HG02798 (cell line): ENCODE results near the gene MMP20.
"Not testable (repeated sequence)": the region's sequence is repeated elsewhere in the genome, so short reads cannot be mapped to it uniquely, and the experiment has no call there.

ENCODE experiments used
- ATAC-seq: cut with Tn5 transposase; IDR thresholded peaks from one replicate; pipeline ENCODE4 v1.9.1; 2021; ENCODE audit warnings: mild to moderate bottlenecking; ENCODE audit not compliant: unreplicated experiment, poor library complexity

MMP20 gene, protein sequence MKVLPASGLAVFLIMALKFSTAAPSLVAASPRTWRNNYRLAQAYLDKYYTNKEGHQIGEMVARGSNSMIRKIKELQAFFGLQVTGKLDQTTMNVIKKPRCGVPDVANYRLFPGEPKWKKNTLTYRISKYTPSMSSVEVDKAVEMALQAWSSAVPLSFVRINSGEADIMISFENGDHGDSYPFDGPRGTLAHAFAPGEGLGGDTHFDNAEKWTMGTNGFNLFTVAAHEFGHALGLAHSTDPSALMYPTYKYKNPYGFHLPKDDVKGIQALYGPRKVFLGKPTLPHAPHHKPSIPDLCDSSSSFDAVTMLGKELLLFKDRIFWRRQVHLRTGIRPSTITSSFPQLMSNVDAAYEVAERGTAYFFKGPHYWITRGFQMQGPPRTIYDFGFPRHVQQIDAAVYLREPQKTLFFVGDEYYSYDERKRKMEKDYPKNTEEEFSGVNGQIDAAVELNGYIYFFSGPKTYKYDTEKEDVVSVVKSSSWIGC

DNA sequence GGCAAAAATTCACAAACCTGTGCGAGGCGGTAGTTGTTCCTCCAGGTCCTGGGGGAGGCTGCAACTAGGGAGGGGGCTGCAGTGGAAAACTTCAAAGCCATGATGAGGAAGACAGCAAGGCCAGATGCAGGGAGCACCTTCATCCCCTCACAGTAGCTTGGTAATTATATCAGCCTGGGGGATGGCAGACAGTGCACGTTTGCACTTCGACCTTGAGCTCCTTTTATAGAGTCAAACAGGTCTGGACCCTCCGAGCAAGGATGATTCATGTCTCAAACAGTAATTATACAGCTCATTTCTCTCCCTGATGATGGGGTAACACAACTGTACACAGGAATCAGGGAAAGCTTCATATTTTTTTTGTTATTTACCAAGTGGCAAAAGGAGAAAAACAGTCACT is at the start of gene MMP20:
Gene MMP20 (minus strand): TSS at position 156 of the 400 bp plus-strand sequence. CDS start 13 bp downstream, at position 143.
- ATAC-seq = no peak

DNA sequence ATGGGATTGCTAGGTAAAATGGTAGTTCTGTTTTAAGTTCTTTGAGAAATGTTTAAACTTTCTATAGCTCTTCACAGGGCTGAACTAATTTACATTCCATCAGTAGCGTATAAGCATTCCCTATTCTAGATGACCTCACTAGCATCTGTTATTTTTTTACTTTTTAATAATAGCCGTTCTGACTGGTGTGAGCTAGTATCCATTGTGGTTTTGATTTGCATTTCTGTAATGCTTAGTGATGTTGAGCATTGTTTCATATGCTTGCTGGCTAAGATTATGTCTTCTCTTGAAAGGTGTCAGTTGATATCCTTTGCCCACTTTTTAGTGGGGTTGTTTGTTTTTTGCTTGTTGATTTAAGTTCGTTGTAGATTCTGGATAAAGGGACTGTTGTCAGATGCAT is 44.5 kb upstream of the MMP20 start:
- ATAC-seq = peak; percentile 81

DNA sequence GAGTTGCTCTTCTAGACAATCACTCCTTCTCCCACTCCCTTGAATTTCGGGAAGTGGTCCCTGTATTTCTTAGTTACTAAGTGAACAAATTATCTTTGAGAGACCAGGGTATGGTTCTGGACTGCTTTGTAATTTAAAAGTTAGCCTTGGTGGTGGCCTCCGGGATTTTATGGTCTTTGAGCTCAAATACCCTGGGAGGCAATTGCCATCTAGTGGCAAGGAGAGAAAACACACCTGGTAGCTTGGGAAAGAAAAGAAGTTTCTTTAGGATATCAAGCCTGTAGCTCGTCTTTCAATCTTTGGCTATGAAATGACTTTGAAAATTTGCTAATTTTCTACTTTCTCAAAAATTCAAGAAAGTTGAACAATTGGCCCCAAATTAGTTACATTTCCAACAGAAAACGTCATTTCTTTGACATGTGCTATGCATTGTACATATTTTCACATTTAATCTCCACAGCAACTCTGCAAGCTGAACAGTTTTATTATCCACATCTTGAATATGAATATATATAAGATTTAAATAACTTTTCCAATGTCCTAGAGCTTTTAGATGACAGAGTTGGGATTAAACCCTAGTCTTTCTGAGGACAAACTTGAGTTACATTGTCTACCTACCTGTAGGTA is 41.3 kb upstream of the MMP20 start:
- peak; percentile 56 for ATAC-seq

DNA sequence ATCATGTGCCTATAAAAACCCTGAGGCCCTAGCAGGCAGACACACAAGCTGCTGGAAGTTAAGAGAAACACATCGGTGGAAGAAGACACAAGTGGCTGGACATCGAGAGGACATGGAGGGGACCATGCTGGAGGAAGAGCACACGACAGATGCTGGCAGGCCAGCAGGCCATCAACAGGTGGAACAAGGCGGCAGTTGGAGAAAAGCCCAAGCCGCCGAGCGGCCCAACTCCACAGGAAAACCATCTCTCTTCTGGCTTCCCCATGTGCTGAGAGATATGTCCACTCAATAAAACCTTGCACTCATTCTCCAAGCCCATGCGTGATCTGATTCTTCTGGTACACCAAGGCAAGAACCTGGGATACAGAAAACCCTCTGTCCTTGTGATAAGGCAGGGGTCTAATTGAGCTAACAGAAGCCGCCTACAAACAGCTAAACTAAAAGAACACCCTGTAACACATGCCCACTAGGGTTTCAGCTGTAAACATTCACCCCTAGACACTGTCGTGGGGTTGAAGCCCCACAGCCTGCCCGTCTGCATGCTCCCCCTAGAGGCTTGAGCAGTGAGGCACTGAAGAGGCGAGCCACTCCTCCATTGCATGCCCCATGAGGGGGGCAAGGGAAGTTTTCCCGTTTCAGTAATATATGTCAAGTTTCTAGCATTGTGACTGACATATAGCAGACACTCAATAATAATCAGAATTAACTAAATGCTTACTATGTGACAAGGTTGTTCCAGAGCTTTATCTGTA is 39.0 kb upstream of the MMP20 start:
- no peak for ATAC-seq

DNA sequence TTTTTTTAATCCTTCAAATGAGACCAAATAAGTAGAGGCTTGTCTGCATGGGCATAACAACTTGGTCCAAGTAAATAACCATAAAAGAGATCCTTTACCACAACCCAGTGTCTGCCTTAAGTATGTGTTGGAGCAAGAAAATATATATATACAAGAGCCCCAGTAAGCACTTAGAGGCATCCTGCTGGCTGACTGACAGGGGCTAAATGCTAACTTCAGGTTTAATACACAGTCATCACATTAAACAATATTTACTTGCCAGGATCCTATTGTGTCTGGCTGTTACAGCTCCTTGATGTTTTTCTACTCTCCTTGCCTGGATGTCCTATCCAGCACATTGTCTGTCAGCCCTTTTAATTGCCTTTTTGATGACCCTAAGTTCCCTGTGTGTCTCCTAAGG is 37.5 kb upstream of the MMP20 start:
- no peak for ATAC-seq

DNA sequence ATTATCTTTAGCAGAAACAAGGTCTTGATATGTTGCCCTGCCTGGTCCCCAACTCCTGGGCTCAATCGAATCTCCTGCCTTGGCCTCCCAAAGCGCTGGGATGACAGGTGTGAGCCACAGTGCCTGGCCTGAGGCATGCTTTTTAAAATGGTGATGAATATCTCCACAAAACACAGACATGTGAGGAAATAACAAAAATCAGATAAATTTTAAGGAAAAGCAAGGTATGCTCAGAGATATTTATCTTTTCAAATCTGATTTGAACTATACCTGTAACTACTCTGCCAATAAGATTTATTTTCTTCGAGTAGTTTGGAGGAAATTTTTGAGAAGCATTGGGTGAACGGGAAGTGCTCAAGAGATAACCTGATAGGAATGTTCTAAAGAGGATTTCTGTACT is 35.9 kb upstream of the MMP20 start:
- ATAC-seq = no peak

DNA sequence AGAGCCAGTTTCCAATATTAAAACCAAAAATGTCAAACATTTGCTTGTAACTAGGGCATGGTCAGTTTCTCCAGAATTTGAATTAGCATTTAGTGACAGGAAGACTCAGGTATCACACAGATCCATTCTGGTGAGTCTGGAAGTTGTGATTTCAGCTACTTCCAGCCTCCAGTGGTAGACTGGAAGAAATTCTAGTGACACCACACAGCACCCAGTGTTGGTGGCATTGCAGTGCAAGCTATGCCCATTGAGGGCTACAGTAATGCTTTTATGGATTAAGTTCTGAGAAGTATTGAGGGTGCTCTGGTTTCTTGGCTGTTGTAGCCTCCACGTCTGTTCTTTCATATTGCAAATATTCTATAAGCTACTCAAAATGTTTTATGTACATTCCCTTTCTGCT is 31.4 kb upstream of the MMP20 start:
- ATAC-seq = no peak

DNA sequence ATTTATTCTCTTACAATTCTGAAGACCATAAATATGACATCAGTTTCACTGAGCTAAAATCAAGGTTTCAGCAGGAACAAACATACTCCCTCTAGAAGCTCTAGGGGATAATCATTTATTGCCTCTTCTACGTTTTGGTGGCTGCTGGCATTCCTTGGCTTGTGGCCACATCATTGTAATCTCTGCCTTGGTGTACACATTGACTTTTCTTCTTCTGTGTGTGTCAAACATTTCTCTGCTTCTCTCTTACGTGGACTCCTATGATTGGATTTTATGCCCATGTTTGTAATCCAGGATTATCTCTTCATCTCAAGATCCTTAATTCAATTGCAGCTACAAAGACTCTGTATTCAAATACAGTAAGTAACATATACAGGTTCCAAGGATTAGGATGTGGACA is 30.4 kb upstream of the MMP20 start:
- no peak for ATAC-seq

DNA sequence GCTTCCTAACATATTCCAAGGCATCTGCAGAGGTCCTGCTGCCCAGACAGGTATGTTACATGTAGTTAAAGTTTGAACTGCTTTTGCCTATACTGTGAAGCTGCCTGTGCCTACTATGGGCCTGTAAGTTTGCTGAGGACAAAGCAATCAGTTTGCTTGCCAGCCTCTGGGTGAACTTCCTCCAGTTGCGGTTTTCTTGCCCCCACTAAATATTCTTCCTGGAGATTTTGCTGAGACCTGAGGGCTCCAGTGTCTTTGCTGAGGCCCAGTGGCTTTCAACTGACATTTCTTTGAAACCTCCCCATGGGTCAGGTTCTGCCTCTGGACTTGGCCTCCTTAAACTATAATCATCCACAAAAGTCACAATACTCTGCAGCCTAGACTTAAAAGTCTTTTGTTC is 29.6 kb upstream of the MMP20 start:
- no peak for ATAC-seq

DNA sequence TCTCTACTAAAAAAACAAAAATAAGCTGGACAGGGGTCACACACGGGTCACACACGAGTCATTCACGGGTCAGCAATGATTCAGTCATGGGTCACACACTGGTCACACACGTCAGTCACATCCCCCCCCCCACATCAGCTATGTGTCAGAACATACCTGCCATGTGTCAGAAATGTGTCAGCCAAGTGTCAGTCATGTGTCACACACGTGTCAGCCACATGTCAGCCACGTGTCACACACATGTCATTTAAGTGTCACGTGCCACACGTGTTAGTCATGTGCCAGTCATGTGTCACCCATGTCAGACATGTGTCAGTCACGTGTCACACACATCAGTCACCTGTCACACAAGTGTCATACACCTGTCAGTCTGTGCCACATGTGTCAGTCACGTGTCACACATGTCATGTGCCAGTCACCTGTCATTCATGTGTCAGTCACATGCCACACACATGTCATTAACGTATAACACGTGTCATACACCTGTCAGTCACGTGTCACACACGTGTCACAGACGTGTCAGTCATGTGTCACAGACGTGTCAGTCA is 28.7 kb upstream of the MMP20 start:
- no peak for ATAC-seq

DNA sequence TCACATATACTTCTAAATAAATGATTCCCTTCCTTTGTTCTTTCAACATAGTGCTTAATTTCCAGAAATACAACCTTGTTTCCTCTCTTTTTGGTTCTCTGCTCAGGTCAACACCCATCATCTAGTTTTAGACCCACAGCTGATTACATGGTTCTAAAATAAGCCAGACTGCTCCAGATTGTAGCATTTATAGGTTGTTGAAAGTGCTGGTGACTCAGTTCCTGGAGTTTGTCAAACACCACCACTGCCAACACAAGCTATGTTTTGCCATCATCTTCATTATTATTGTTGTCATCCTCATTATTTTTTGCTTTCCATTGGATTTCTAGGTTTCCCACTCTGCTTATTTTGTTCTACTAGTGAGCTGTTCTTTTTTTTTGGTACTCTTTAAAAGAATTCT is 22.3 kb upstream of the MMP20 start:
- ATAC-seq = no peak

DNA sequence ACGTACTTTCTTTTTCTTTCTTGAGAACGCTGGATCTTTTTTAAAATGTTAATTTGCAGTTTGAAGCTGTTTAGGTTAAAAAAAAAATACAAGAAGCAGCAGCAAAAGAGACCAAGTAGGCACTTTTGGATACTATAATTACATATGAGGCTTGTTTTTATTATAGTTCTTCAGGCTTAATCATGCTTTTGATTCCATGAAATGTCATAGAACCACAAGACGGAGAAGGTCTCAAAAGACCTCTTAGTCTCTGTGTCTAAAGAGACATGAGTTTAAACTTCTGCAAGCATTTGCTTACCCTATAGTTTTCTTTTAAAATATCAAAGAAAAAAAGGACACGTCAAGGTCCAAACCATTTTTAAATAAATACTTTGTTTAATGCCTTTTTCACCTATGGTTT is 18.8 kb upstream of the MMP20 start:
- no peak for ATAC-seq

DNA sequence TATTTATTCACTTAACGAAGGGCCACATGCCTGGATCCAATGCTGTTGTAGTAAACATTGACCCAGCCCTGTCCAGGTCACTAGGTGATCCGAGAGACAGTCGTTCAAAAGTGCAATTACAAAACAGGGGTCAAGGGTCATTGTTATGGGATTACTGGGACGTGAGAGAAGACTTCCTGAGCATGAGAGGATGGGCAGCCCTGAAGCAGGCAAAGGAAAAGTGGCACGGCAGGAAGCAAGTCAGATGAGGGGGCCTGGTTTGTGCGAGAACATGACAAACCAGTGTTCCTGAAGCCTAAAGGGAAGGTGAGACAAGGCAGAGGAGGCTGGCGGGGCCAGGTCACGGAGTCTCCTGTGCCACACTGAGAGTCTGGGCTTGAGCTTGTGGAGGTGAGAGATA is 15.8 kb upstream of the MMP20 start:
- no peak for ATAC-seq

DNA sequence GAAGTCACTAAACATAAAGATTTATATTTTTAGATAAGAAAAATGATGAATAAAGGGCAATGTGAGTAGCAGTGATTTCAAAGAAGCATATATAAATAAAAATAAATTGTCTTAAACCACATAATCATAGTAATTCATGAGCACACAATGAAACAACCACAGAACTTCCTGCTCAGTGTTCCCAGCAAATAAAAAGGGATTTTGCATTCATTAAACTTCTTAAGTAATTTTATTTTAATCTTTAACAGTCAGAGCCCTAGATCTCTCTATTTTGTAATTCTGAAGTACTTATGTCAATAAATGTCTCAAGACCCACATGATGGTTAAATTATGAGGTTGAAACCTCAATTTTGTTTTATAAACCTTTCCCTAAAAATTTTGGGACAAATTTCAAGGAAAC is 14.5 kb upstream of the MMP20 start:
- ATAC-seq = no peak

DNA sequence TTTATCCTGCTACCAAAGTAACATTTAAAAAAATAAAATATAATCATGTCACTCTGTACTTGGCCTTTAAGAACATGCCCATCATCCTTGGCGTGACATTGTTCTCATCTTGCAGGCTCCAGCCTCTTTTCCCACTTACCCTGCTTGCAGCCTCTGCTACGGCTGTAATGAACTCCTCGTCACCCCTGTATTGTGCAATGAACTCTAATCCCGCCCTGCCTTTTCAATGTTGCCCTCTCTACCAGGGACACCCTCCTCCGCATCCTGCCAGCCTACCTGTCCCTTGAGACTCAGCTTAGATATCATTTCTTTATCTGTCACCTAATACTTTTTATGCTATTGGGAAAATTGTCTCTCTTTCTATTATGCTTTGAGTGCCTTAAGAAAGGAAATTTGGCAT is 12.6 kb upstream of the MMP20 start:
- no peak for ATAC-seq

DNA sequence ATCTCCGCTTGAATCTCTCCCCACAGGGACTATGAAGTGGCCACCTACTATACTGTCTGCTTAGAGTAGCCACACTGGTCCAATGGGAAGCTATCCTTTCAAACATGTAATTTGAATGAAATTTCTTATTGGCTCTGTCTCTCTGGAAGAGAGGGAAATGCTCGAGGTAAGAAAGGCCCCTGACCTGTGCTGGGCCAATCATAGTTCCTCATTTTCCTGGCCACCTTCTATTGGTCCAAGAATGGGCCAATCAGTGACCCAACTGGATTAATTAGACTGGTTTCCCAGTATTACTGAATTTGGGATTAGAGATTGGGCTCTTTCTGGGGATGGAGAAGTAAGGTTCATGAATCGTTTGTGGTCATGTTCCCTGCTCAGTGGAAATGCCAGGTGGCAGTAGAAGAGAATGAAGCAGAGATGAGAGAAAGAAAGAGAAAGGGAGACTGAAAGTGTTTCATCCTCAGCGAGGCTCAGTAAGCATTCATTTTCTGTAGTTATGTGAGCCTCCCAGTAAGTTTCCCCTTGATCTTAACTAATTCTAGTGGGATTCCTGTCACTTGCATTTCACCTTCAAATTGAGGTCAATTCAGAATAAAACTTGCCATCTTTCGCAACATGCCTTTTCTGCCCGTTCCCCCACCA is 8.4 kb upstream of the MMP20 start:
- peak; percentile 63 for ATAC-seq

DNA sequence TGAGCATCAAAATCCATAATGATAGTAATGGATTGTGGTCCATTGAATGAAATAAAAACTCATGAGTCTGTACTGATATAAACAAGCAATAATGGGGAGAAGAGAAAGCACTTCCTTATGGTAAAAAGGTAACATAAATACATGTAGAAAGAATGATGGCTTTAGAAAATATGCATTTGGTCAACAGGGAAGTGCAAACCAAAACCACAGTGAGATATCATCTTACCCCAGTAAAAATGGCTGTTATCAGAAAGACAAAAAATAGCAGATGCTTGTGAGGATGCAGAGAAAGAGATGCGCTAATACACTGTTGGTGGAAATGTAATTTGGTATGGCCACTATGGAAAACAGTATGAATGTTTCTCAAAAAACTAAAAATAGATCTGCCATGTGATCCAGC is 6.9 kb upstream of the MMP20 start:
- no peak for ATAC-seq

DNA sequence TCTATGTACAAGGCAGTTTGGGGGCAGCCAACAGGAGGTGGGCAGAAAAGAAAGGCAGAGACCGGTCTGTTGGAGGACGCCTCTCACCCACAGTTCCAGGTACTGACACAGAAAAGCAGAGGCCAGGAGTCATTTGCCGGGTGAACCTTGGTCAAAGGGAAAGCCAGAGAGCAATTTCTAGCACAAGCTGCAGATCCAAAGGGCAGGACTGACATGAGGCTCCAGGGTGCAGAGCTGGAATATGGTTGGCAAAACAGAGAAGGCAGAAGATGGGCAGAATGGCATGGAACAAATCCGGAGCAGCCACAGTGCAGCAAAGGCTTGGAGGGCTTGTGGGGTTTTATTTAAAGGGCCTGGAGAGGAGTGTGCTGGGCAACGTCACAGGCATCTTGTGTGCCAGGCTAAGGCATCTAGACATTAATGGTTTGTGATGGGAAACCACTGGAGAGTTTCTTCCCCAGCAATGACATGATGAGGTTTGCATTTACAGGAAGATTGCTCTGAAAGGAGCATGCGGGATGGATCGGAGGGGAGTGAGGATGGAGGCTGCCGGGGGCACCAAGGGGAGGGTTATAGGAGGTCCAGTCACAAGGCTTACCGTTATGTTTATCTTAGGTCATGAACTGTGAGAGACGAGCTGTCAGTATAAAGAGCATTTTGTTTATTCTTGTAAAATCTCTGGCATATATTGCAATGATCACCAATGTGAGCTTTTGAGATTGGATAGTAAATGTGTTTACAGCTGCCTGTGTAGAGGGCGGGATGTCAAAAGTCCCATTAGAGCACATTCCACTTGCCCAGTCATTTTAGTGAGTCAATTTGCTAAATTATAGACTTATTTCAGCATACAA is 5.7 kb upstream of the MMP20 start:
- no peak for ATAC-seq

DNA sequence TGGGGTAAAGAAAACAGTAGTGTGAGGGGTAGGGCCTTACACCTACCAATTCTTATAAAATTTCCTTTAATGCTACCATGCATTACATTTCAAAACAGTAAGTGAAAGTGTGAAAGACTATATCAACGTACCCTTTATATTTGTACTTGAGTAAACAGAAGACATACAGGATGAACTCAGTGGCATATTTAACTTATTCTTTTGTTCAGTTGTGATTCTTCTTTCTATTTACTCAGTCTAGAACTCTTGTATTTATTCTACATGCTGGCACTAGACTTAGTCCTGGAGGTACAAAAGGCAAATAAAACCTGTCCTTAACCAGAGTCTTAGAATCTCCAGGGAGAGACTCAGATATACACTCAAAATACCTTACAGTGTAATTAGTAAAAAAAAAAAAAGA is 4.8 kb upstream of the MMP20 start:
- ATAC-seq = not testable (repeated sequence)

DNA sequence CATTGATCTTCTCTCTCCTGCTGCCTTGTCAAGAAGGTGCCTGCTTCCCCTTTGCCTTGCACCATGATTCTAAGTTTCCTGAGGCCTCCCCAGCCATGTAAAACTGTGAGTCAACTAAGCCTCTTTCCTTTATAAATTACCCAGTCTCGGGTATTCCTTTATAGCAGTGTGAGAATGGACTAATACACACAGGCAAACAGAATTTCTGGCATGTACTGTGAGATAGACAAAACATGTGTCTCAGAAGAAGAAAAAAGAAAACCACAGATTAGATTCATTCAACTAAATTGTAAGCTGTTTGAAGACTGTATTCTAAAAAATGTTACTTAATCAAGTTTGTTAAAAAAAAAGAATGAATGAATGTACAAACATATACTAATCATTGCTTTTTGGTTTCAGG is 1.5 kb upstream of the MMP20 start:
- ATAC-seq = no peak
